C4-2B (cell line): ENCODE data around the gene AHNAK.

Experiments used
- ZFX ChIP-seq: fragments of 450-650 bp; IDR thresholded peaks from 2 replicates; pipeline ENCODE4 v1.6.1; 2017
- TF ChIP-seq, protein P1 (sequence below): fragments of 450-650 bp; conservative IDR thresholded peaks from 2 replicates; pipeline ENCODE4 v1.5.1; 2017; ENCODE audit warnings: mild to moderate bottlenecking

GRCh38 chr11:62482753-62483152, 63.9 kb downstream of the AHNAK start:
- TF ChIP-seq, protein P1, sequence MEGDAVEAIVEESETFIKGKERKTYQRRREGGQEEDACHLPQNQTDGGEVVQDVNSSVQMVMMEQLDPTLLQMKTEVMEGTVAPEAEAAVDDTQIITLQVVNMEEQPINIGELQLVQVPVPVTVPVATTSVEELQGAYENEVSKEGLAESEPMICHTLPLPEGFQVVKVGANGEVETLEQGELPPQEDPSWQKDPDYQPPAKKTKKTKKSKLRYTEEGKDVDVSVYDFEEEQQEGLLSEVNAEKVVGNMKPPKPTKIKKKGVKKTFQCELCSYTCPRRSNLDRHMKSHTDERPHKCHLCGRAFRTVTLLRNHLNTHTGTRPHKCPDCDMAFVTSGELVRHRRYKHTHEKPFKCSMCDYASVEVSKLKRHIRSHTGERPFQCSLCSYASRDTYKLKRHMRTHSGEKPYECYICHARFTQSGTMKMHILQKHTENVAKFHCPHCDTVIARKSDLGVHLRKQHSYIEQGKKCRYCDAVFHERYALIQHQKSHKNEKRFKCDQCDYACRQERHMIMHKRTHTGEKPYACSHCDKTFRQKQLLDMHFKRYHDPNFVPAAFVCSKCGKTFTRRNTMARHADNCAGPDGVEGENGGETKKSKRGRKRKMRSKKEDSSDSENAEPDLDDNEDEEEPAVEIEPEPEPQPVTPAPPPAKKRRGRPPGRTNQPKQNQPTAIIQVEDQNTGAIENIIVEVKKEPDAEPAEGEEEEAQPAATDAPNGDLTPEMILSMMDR, result no peak
- TF ChIP-seq ZFX, result no peak
